NCI-H748 (cell line): ENCODE measurements around the gene ROBO1.
"Not testable (repeated sequence)": the region's sequence is repeated elsewhere in the genome, so short reads cannot be mapped to it uniquely, and the experiment has no call there.

Source experiments
- DNase-seq: peaks from one replicate; lab custom pipeline; 2025; ENCODE audit not compliant: unreplicated experiment; lab: John Stamatoyannopoulos, UW

ROBO1 gene

DNA sequence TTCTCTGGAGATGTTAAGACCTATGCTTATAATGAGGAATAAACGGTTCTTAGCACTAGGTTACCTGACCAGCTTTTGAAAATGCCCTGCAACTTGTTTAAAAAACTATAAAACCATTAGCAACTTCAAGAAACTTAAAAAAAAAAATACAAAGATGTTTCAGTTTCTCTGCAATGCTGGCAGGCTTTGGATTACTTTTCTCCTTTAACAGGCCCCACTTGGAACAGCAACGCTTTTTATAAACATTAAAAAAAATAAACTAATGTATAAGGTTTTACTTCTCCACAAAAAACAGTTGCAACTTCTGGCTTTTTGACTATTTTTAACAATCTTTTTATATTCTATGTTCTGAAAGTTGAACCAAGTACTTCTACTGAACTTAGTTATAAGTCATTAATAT, 1006.7 kb downstream of the ROBO1 start:
- DNase-seq = no peak

DNA sequence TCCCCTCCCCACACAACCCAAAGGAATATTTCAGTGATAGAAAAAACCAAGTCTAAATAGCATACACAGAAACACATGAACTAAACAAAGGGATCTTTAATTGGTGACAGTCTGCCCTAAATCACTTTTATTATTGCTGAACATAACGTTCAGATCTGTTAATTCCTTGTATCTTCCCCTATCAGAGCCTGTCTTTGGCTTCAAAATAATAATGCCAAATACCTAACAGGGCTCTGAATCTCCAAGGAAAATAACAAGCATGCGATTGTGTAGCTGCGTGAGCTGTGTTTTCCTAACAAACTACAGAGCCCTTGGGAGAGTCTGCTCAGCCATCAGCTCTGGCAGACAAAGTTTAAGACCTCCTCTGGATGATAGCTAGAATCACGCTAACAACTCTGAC, 1010.1 kb downstream of the ROBO1 start:
- peak; percentile 49 for DNase-seq

DNA sequence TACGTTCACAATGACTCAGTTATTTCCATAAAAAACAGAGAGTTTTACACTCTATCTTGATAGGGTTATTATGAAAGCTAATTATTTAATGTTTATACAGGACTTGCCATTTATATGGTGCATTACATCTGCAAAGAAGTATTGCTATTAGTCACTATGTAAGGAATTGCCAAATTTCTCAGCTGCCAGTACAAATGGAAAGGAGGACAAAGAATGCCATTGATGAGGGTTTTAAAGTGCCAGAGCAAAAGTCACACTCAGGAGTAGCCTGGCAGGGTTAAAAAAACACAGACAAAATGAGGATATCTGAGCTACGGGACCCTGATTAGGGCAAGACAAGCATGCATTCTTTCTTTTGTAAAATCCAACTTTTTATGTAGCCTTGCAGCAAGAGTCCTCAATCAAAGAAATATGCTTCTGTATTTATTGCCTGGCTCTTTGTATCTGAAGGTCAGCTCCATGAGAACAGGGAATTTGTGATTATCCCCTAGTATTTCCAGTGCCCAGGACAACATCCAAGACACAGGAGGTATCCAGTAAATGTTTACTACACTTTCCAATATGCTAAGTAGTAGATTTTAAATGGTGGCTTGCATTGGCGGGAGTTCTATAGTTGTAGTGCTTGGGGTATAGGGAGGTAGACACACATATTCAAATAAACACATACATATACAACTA, 1013.6 kb downstream of the ROBO1 start:
- no peak for DNase-seq

DNA sequence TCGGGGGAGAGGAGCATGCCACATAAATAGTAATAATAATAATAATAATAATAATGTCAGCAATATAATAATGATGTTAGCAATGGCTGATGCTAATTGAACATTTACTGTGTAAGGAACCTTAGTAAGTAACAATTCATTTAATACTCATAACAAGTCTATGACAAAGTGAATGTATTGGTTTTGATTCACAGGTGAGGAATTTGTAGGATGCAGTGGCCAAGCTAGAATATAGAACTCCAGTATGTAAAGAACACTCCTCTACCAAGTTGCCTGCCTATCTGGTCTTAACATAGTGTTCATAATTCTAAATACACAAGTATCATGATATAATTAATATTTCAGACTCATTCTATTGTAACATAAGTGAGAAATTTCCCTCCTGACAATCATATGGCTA, 1016.5 kb downstream of the ROBO1 start:
- DNase-seq = no peak

DNA sequence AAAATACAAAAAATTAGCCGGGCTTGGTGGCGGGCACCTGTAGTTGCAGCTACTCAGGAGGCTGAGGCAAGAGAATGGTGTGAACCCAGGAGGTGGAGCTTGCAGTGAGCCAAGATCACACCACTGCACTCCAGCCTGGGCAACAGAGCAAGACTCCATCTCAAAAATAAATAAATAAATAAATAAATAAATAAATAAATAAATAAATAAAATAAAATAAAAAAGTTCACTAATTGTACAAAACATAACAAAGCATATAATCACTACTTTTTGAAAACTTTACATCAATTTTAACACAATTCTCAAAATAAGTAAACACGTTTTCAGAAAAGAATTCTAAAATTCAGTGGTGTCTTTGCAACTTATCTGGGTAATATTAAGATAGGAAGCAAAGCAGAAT, 1017.5 kb downstream of the ROBO1 start:
- DNase-seq = not testable (repeated sequence)

DNA sequence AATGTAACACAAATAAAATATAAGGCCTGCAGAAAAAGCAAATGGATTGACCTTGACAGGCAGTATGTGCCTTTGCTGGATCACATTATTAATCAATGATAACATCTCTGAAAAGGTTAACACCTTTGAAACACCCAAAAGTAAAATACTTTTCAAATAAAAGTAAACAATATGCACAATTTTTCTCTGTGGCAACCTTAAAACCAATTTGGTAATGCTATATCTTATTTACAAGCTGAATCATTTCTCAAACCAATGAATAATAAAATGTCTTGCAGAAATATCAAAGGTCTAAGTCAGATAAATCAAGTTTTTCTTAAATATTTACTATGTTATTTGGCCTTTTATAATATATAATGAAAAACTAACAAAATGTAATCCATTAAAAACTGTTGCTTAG, 1018.7 kb downstream of the ROBO1 start:
- DNase-seq = no peak

DNA sequence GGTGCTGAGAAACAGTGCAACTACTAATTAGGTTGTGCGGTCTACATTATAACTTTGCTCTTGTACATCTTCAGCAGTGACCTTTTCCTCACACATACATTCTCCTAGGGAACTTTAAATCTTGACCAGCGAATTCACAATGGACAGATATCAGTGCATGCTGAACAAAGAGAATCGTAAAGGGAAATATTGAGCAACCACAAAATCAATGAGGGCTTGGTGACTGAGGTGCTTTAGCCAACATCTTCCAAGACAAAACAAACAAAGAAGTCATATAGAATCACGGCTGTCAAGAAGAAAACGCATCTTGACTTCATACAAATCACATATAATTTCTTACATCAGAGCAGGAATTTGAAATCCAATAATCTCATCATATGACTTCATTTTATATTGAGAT, 1022.0 kb downstream of the ROBO1 start:
- DNase-seq = no peak

DNA sequence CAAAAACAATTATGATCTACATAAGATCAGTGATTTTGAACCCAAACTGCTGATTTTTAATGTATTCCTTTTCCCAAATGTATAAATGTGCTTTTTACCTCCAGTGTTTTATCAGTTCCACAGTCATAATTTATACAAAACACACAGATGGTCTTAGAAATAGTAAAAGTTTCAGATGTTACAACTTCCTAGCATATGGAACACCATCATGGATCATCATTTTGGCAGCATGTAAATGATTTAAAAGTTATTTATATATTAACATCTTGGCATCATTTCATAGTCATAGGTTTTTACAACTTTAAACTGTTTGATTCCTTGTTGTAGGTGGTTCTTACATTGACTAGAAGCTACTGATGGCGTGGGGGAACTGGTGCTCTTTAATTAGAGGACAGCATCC, 1025.3 kb downstream of the ROBO1 start:
- DNase-seq = no peak

DNA sequence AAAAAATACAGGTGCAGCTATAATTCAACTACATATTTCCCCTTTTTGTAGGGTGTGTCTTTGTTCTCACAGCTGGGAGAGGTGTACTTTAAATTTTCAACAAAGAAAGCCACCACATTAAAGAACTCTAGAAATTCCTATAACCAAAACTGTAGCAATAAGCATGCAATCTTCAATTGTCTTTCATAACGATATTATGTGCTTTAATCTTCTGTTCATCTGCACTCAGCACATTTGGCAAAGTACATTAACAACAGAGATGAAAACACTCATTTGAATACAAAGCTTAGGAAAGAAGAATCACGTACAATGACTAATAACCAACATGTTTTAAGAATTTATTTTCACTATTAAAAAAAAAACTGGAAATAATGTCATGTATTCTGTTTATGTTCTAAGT, 1025.8 kb downstream of the ROBO1 start:
- no peak for DNase-seq

DNA sequence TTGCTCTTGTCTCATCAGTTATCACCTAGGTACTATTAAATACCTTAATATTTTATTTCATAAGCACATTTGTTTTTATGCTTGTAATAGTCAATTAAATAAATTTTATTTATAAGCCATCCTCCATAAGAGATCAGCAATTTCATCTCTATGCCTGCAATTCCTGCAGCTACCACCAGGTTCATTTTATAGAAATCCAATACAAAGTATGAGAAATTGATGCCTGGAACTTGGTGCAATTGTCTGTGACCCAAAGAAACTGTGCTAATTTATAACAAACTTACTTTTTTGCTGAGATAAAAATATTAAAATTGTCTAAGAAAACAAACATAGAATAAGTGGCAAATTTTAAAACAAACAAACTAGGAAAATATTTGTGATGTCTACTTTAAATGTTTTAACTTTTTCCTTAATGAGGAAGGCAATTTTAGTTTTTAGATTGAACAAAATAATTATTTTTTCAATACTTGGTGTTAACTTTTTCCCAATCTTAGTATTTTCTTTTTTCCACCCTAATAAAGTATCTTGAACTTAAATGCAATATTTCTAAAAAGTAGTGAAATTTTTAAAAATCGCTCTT, 1026.6 kb downstream of the ROBO1 start:
- peak; percentile 9 for DNase-seq

DNA sequence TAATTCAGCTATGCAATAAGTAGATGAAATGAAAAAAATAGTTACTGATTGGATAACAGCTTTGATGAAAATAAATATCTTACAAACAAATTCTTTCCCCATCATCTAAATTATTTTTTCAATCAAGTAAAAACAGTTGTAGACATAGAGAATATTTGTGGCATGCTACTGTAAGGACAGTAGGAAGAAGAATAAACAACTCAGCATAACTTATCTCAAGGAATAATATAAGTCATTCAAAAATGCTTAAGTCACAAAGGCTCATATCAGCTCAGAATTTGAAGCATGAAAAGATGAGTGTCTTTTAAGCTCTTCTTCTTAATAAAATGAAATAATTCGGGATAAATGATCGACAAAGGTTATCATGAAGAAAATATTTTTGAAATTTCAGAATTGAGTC, 1029.0 kb downstream of the ROBO1 start:
- DNase-seq = no peak

DNA sequence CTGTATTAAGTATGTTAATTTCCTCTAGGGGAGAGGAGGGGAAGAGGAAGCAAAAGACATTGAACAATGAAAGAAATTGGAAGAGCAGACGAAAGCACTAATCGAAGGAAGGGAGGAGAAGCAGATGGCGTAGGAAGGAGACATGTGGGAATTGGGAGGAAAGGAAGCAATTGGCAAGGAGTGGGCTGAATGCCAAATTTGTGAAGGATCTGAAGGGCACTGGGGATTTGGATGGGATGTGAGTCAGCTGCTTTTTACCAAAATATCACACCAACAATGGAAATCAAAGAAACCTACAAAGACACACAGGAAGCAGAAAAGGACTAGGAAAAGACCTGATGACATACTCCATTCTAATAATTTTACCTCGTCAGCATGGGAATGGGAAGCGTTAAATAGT, 1029.8 kb downstream of the ROBO1 start:
- peak; percentile 14 for DNase-seq

DNA sequence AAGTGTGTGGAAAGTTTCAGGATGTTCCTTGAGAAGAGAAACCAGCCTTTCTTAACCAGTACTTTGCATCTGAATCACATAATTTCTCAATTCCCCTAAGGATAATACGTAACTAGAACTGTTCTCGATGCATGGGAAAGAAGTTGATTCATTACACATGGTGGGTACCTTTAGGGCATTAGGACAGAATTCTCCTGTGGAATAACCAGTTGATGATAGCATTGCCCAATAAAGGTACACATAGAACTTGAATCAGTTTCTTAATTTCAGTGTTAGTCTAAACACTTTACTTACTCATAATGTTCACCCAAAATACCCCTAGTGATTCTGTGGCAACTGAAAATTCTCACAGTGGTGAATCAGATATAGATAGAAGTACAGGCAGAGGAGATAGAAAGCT, 1030.9 kb downstream of the ROBO1 start:
- DNase-seq = no peak

DNA sequence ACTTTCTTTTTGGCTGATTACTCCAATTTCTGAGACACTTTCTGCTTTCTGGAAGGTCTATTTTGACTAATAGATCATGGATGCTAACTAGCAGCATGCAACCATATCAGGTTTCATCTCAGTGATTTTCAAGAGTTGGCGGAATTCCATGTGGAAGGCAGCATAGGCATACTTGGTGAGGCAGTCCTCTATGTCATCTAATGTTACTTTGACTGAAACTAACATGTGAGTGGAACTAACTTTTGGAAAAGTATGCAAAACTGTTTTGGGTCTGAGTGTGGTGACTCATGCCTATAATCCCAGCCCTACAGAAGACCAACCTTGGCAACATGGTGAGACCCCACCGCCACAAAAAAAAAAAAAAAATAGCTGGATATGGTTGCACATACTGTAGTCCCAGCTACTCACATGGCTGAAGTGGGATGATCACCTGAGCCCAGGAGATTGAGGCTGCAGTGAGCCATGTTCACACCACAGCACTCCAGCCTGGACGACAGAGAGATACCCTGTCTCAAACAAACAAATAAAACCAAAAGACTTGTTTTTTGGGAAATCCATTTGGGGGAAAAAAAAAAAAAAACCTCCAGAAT, 1033.7 kb downstream of the ROBO1 start:
- peak; percentile 67 for DNase-seq

DNA sequence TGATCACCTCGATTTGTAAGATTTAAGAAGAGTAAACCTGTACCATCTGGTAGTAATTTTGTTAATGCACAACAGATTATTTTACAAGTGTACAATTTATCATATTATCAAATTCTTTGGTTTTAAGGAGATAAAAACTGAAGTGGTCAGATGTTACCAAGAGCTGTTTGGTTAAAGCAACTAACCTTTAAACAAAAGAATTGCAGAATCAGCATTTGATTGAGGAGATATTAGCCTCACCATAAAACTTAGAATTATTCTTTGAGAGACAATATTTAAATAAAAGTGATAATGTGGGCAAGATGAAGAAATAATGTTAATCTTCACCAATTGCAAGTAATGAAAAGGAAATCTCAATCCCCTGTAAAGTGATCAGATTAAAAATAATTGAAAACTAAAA, 1034.9 kb downstream of the ROBO1 start:
- no peak for DNase-seq

DNA sequence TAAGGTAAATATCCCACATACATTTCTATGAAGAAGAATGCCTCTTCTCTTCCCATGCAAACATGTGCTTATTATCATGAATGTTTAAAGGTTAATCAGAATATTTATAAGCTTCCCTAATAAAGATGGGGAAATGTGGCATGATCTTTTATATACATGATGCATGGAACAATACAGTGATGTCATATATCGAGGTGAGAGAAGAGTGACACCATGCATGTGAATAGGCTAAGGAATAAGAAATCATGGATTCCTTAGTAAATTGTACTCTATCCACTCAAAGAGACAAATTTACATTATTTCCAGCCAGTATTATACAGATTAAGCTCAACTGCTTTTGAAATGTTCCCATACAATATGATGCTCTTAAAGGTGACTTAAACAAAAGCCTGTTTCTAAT, 1035.3 kb downstream of the ROBO1 start:
- DNase-seq = peak; percentile 5

DNA sequence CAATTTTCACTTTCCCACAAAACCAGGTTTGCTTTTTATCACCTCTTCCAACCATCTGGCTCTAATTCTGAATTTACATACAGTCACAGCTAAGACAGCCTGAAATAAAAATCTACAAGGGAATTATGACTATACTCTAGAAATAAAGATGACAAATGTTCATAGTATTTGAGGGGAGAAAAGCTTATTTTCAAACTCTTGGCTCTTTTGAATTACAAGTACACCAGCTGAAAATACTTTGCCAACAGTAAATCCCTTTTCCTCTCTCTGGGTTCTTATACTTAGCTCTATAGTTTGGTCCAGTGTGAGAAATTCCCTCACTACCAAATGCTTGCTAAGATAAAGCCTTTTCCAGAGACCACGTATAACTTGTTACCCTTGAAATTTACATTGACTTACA, 1037.9 kb downstream of the ROBO1 start:
- no peak for DNase-seq

DNA sequence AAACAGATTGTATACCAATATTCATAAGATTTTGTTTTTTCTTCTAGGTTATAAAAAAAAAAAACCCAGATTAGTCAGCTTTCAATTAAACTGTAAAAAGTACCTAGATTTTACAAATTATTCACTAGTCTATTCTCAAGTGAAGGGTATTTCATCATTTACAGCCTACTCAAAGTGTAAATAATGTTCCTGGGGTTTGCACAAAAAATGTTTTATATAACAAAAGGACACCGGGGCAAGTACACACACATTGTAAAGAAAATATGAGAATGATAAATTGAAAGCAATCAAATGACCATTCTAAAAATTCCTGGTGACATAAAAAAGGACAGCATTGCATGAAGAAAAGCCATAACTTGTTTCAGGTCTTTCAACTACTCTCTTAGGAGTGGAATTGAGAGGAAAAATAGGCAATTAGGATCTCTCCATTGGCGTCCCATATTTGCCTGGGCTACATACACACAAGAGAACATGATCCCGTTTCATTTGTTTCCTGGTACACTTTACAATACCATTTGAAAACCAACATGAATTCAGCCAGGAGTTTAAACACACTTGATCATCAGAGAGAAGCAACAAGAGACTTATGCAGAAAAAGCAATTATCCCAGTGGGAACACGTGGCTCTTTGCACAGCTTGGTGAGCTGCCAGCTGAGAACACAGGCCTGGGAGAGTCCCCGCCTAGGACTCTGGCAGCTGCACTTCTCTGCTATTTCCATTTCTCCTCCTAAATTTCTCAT, 1039.2 kb downstream of the ROBO1 start:
- DNase-seq = peak; percentile 99

DNA sequence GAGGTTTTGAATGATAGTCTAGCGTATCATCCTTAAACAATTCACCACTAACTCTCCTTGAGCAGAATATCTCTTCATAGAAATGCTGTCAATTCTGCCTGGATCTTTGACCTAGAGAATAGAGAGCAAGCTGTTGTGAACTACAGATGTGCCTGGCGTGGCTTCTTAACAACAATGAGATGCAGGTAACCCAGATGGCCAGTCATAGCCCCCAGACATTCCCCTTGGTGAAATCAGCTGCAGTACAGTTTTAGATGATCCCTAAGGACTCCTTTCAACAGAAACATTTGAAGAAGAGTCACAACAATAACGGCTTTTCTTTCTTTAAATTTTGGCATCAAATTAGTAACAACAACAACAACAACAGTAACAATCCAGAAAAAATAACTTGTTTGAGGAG, 1041.3 kb downstream of the ROBO1 start:
- DNase-seq = peak; percentile 80

DNA sequence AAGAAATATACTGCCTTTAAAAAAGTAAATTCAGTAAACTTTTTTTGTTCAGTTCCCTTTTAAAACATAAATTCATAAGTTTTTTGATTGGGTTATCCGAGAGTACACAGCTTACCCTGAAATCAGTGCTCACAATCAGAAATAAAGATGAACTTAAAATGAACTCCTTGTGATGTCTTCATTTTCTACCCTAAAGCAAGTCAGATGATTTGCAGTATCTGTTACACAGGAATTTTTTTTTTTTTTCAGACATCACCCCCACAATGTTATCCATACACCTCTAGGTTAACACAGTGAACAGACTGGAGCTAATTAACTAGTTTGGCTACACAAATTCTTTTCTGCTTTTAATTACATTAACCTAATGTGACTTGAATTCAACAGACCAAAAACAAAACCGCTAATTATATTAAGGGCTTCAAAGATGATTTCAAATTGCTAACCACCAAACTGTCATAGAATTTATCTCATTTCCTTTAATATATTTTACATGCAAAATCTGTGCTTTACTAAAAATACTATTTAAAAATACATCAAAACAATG, 1042.0 kb downstream of the ROBO1 start:
- DNase-seq = peak; percentile 14

DNA sequence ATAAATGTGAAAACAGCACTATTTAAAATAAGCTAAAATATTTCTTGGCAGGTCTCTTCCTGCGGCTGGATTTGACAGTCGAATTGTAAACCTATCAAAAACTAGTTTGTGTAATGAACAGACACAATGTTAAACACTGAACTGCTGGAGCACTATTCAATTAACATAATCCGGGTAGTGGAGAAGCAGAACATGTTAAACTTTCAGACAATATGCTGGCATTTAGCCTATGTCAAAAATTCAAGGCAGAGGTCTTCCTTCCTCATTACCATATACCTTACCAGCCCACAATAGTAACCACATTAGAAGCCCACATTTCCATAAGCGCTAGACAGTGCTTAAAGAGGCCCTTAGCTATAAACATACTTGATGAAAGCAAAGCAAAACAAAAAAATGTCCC, 1042.9 kb downstream of the ROBO1 start:
- peak; percentile 44 for DNase-seq

DNA sequence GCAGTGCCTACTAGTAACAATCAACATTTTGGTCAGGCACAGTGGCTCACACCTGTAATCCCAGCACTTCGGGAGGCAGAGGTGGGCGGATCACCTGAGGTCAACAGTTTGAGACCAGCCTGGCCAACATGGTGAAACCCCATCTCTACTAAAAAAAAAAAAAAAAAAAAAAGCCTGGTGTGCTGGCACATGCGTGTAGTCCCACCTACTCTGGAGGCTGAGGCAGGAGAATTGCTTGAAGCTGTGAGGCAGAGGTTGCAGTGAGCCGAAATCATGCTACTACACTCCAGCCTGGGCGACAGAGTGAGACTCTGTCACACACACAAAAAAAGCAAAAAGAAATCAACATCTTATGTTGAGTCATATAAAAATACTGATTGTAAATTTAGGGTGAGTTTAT, 1043.4 kb downstream of the ROBO1 start:
- DNase-seq = not testable (repeated sequence)
